Measurements from ENCODE around the gene ASIC3.
A peak's percentile ranks its signal among the peaks of the same experiment; 100 is the strongest.

Gene ASIC3

GRCh38 chr7:151074817-151075661 is 26.7 kb downstream of the ASIC3 start:
- DNase-seq, result no peak

GRCh38 chr7:151075662-151075971 is 27.3 kb downstream of the ASIC3 start:
- no peak for DNase-seq

GRCh38 chr7:151075978-151076426 is 27.7 kb downstream of the ASIC3 start:
- no peak for DNase-seq

- no peak for DNase-seq
Measured at GRCh38 chr7:151076863-151077704, 28.8 kb downstream of the ASIC3 start.

GRCh38 chr7:151077705-151078232 is 29.4 kb downstream of the ASIC3 start:
- DNase-seq, result no peak

GRCh38 chr7:151078233-151079040 is 30.1 kb downstream of the ASIC3 start:
- no peak for DNase-seq

GRCh38 chr7:151079199-151079910 is 31.0 kb downstream of the ASIC3 start:
- DNase-seq, result no peak

GRCh38 chr7:151080067-151080521 is 31.8 kb downstream of the ASIC3 start:
- no peak for DNase-seq

GRCh38 chr7:151080522-151081169 is 32.3 kb downstream of the ASIC3 start, which contains the start of gene FASTK:
Gene FASTK, minus strand, starts transcription at chr7:151080809. Its CDS starts 43 bp downstream, at chr7:151080766.
- DNase-seq, result peak; percentile 83

GRCh38 chr7:151081170-151082101 is 33.1 kb downstream of the ASIC3 start:
- DNase-seq, result no peak

GRCh38 chr7:151082141-151083070 is 34.1 kb downstream of the ASIC3 start:
- no peak for DNase-seq

- peak; percentile 80 for DNase-seq
Measured at GRCh38 chr7:151083071-151083823, 34.9 kb downstream of the ASIC3 start, which contains the start of gene TMUB1. Gene TMUB1, minus strand, starts transcription at chr7:151083493. Its CDS starts 930 bp downstream, at chr7:151082563.

- no peak for DNase-seq
Measured at GRCh38 chr7:151083824-151084160, 35.5 kb downstream of the ASIC3 start.

GRCh38 chr7:151085329-151085690 is 37.0 kb downstream of the ASIC3 start:
- DNase-seq, result no peak

- DNase-seq, result peak; percentile 34
Measured at GRCh38 chr7:151085691-151086620, 37.6 kb downstream of the ASIC3 start, which contains the start of gene AGAP3. Gene AGAP3, plus strand, starts transcription at chr7:151086475. Its CDS starts 267 bp downstream, at chr7:151086742.

GRCh38 chr7:151086802-151087244 is 38.5 kb downstream of the ASIC3 start:
- no peak for DNase-seq
